ENCODE data around the gene THSD7B.

THSD7B gene

GRCh38 chr2:136932700-136933099 lies 167.4 kb downstream of the THSD7B start:
- H3K27ac ChIP-seq: no peak overlapping the region
- peak; percentile 31 for DNase-seq (ENCODE audit: low spot score)
- TF ChIP-seq CTCF (conservative IDR thresholded peaks at IDR 0.05; ENCODE audit: low read depth): no peak
- ChIA-PET CTCF (interaction anchor here (0.6 to 1.1 kb wide), 3 partner anchors 51 to 659 kb away, joined by 3 to 5 read pairs (median 3); no protein-coding TSS in a partner anchor), POLR2A (ENCODE audit: low non-redundant PET) (no interaction called here)

GRCh38 chr2:136935119-136935518 lies 169.8 kb downstream of the THSD7B start:
- ChIA-PET POLR2A (ENCODE audit: low non-redundant PET) (no interaction called here), CTCF (no interaction called here)
- no peak for DNase-seq (ENCODE audit: low spot score)
- no peak overlapping the region for H3K27ac ChIP-seq
- no peak for TF ChIP-seq CTCF (conservative IDR thresholded peaks at IDR 0.05; ENCODE audit: low read depth)

GRCh38 chr2:136956050-136956449 lies 190.7 kb downstream of the THSD7B start:
- POLR2A ChIA-PET (ENCODE audit: low non-redundant PET): no interaction called here

GRCh38 chr2:136957044-136957443 lies 191.7 kb downstream of the THSD7B start:
- H3K27ac ChIP-seq: no peak overlapping the region
- ChIA-PET POLR2A (ENCODE audit: low non-redundant PET) (no interaction called here), CTCF (no interaction called here)
- TF ChIP-seq CTCF (conservative IDR thresholded peaks at IDR 0.05; ENCODE audit: low read depth): no peak
- no peak for DNase-seq (ENCODE audit: low spot score)

More at GRCh38 chr2:136956050-136956449, 190.7 kb downstream of the THSD7B start:
- H3K27ac ChIP-seq: no peak overlapping the region
- TF ChIP-seq CTCF (conservative IDR thresholded peaks at IDR 0.05; ENCODE audit: low read depth): no peak
- CTCF ChIA-PET: interaction anchor here (0.5 kb wide), 1 partner anchor 346 kb away, joined by 6 read pairs; no protein-coding TSS in a partner anchor
- no peak for DNase-seq (ENCODE audit: low spot score)

GRCh38 chr2:136962105-136962725 lies 196.9 kb downstream of the THSD7B start:
- no peak for TF ChIP-seq CTCF (conservative IDR thresholded peaks at IDR 0.05; ENCODE audit: low read depth)
- CTCF ChIA-PET: no interaction called here
- no peak for DNase-seq (ENCODE audit: low spot score)
- POLR2A ChIA-PET (ENCODE audit: low non-redundant PET): no interaction called here
- H3K27ac ChIP-seq: no peak overlapping the region

GRCh38 chr2:136966485-136966884 lies 201.1 kb downstream of the THSD7B start:
- no peak for TF ChIP-seq CTCF (conservative IDR thresholded peaks at IDR 0.05; ENCODE audit: low read depth)
- H3K27ac ChIP-seq: no peak overlapping the region
- DNase-seq (ENCODE audit: low spot score): no peak
- CTCF ChIA-PET: no interaction called here
- POLR2A ChIA-PET (ENCODE audit: low non-redundant PET): no interaction called here

Measured in RWPE1 (cell line).